ENCODE results near the gene PITPNM3. TPM values are rescaled to one million over a fixed set of nuclear protein-coding genes. Genes with fewer than 3 reads are reported as not detected.

The PITPNM3 gene
- total RNA-seq, 1 donor from 2014 or later = 1.4 TPM

GRCh38 chr17:6452471-6453266, 103.7 kb downstream of the PITPNM3 start:
- Mint-ChIP-seq H3K27me3 (ENCODE audit: unreplicated experiment) (peaks cover 6% of the 10 kb centered on the region), H3K4me1 (ENCODE audit: low read depth, unreplicated experiment) (peaks cover 44% of the 10 kb centered on the region), H3K4me3 (ENCODE audit: unreplicated experiment) (peak overlapping the region; percentile 70), H3K27ac (ENCODE audit: unreplicated experiment) (peak overlapping the region; percentile 48), H3K9me3 (ENCODE audit: unreplicated experiment) (peaks cover 5% of the 10 kb centered on the region), H3K36me3 (ENCODE audit: unreplicated experiment) (no peaks in the 10 kb centered on the region)
- DNase-seq = no peak
- no peak for TF ChIP-seq CTCF (IDR thresholded peaks at IDR 0.05; ENCODE audit: partially characterized antibody, unreplicated experiment)

GRCh38 chr17:6450926-6451832, 105.2 kb downstream of the PITPNM3 start:
- DNase-seq = no peak
- H3K27ac Mint-ChIP-seq (ENCODE audit: unreplicated experiment) = peak overlapping the region; percentile 96
- H3K36me3 Mint-ChIP-seq (ENCODE audit: unreplicated experiment) = no peaks in the 10 kb centered on the region
- TF ChIP-seq CTCF (IDR thresholded peaks at IDR 0.05; ENCODE audit: partially characterized antibody, unreplicated experiment) = no peak
- peak overlapping the region; percentile 77 for H3K4me3 Mint-ChIP-seq (ENCODE audit: unreplicated experiment)
- H3K27me3 Mint-ChIP-seq (ENCODE audit: unreplicated experiment) = peaks cover 6% of the 10 kb centered on the region
- peaks cover 5% of the 10 kb centered on the region for H3K9me3 Mint-ChIP-seq (ENCODE audit: unreplicated experiment)
- peaks cover 44% of the 10 kb centered on the region for H3K4me1 Mint-ChIP-seq (ENCODE audit: low read depth, unreplicated experiment)

GRCh38 chr17:6449307-6449706, 107.0 kb downstream of the PITPNM3 start:
- H3K9me3 Mint-ChIP-seq (ENCODE audit: unreplicated experiment) = peaks cover 5% of the 10 kb centered on the region
- no peak for DNase-seq
- no peaks in the 10 kb centered on the region for H3K36me3 Mint-ChIP-seq (ENCODE audit: unreplicated experiment)
- no peak for TF ChIP-seq CTCF (IDR thresholded peaks at IDR 0.05; ENCODE audit: partially characterized antibody, unreplicated experiment)
- peaks cover 6% of the 10 kb centered on the region for H3K27me3 Mint-ChIP-seq (ENCODE audit: unreplicated experiment)
- H3K4me3 Mint-ChIP-seq (ENCODE audit: unreplicated experiment) = no peak overlapping the region
- peak overlapping the region; percentile 33 for H3K27ac Mint-ChIP-seq (ENCODE audit: unreplicated experiment)
- peaks cover 55% of the 10 kb centered on the region for H3K4me1 Mint-ChIP-seq (ENCODE audit: low read depth, unreplicated experiment)

- peaks cover 50% of the 10 kb centered on the region for H3K4me1 Mint-ChIP-seq (ENCODE audit: low read depth, unreplicated experiment)
- H3K27me3 Mint-ChIP-seq (ENCODE audit: unreplicated experiment) = peaks cover 5% of the 10 kb centered on the region
- H3K4me3 Mint-ChIP-seq (ENCODE audit: unreplicated experiment) = no peak overlapping the region
- TF ChIP-seq CTCF (IDR thresholded peaks at IDR 0.05; ENCODE audit: partially characterized antibody, unreplicated experiment) = no peak
- H3K36me3 Mint-ChIP-seq (ENCODE audit: unreplicated experiment) = no peaks in the 10 kb centered on the region
- no peak overlapping the region for H3K27ac Mint-ChIP-seq (ENCODE audit: unreplicated experiment)
- peaks cover 4% of the 10 kb centered on the region for H3K9me3 Mint-ChIP-seq (ENCODE audit: unreplicated experiment)
- no peak for DNase-seq
Measured at GRCh38 chr17:6448473-6448872, 107.9 kb downstream of the PITPNM3 start.
